Liver (tissue), 9 donors: ENCODE results near the gene CHTF18. TPM values are rescaled to one million over a fixed set of nuclear protein-coding genes. Genes with fewer than 3 reads are reported as not detected.

Experiments
- DNase-seq: peaks from one replicate; pipeline ENCODE4 v3.0.0-alpha.2; 2017; ENCODE audit warnings: low spot score
- H3K27ac ChIP-seq, 2 donors: one replicate each; pipeline ENCODE4 v1.7.0; 2013; ENCODE audit warnings: inconsistent platforms in 2 of 2, low read length in 2 of 2, control low read depth in 1 of 2, low read depth in 1 of 2, mild to moderate bottlenecking in 1 of 2
- H3K27me3 ChIP-seq, 4 donors: one replicate each; pipeline versions ENCODE4 v1.6.1 to v1.7.0; 2013; ENCODE audit warnings: low read length in 3 of 4, inconsistent platforms in 1 of 4, mild to moderate bottlenecking in 1 of 4, moderate library complexity in 1 of 4; ENCODE audit not compliant: control insufficient read depth in 4 of 4, insufficient read depth in 4 of 4
- H3K36me3 ChIP-seq, 4 donors: one replicate each; pipeline versions ENCODE4 v1.6.1 to v1.7.0; 2013; ENCODE audit warnings: low read length in 3 of 4, mild to moderate bottlenecking in 3 of 4, low read depth in 1 of 4, moderate library complexity in 1 of 4; ENCODE audit not compliant: control insufficient read depth in 4 of 4, insufficient read depth in 3 of 4
- H3K4me1 ChIP-seq, 4 donors: one replicate each; pipeline versions ENCODE4 v1.6.1 to v1.7.0; 2013; ENCODE audit warnings: low read length in 3 of 4, mild to moderate bottlenecking in 3 of 4, moderate library complexity in 1 of 4; ENCODE audit not compliant: control insufficient read depth in 4 of 4, insufficient read depth in 4 of 4
- H3K4me3 ChIP-seq, 3 donors: one replicate each; pipeline versions ENCODE4 v1.6.1 to v1.7.0; 2013; ENCODE audit warnings: low read length in 3 of 3, control low read depth in 1 of 3, low read depth in 1 of 3, mild to moderate bottlenecking in 1 of 3
- H3K9ac ChIP-seq, 2 donors: one replicate each; pipeline ENCODE4 v1.7.0; 2013; ENCODE audit warnings: low read length in 2 of 2, mild to moderate bottlenecking in 2 of 2, moderate library complexity in 2 of 2, control low read depth in 1 of 2, low read depth in 1 of 2
- H3K9me3 ChIP-seq, 4 donors: one replicate each; pipeline versions ENCODE4 v1.6.1 to v1.7.0; 2013; ENCODE audit warnings: low read length in 3 of 4; ENCODE audit not compliant: control insufficient read depth in 4 of 4
- ATF3 ChIP-seq: IDR thresholded peaks from 2 replicates; pipeline ENCODE4 v1.6.1; 2016; ENCODE audit warnings: antibody characterized with exemption
- CTCF ChIP-seq: fragments of 150-350 bp; IDR thresholded peaks from 2 replicates; pipeline ENCODE4 v1.5.1; 2017; ENCODE audit warnings: improper control_type of control experiment, low read depth, low read length; ENCODE audit not compliant: missing input control
- EGR1 ChIP-seq, 2 donors: IDR thresholded peaks; 2 replicates each; pipeline ENCODE4 v1.6.1; 2016 to 2018; ENCODE audit warnings: antibody characterized with exemption in 2 of 2, low read depth in 2 of 2
- FOXA1 ChIP-seq: IDR thresholded peaks from 2 replicates; pipeline ENCODE4 v1.6.1; 2016; ENCODE audit warnings: antibody characterized with exemption
- FOXA2 ChIP-seq: IDR thresholded peaks from 2 replicates; pipeline ENCODE4 v1.6.1; 2016; ENCODE audit warnings: antibody characterized with exemption
- GABPA ChIP-seq, 2 donors: IDR thresholded peaks in 1 of 2; conservative IDR thresholded peaks in 1 of 2; 2 replicates each; pipeline ENCODE4 v1.6.1; 2016; ENCODE audit warnings: antibody characterized with exemption in 2 of 2, mild to moderate bottlenecking in 1 of 2, moderate library complexity in 1 of 2
- HNF4A ChIP-seq, 2 donors: conservative IDR thresholded peaks; 2 replicates each; pipeline ENCODE4 v1.6.1; 2016; ENCODE audit warnings: antibody characterized with exemption in 2 of 2, mild to moderate bottlenecking in 2 of 2
- HNF4G ChIP-seq: IDR thresholded peaks from 2 replicates; pipeline ENCODE4 v1.6.1; 2016; ENCODE audit warnings: antibody characterized with exemption
- JUND ChIP-seq, 2 donors: IDR thresholded peaks; 2 replicates each; pipeline ENCODE4 v1.6.1; 2016; ENCODE audit warnings: antibody characterized with exemption in 2 of 2
- MAX ChIP-seq: IDR thresholded peaks from 2 replicates; pipeline ENCODE4 v1.6.1; 2016; ENCODE audit warnings: antibody characterized with exemption
- NR2F2 ChIP-seq: IDR thresholded peaks from 2 replicates; pipeline ENCODE4 v1.6.1; 2016; ENCODE audit warnings: antibody characterized with exemption
- RAD21 ChIP-seq, 2 donors: IDR thresholded peaks; 2 replicates each; pipeline ENCODE4 v1.6.1; 2016; ENCODE audit warnings: antibody characterized with exemption in 2 of 2, mild to moderate bottlenecking in 2 of 2
- RXRA ChIP-seq, 2 donors: IDR thresholded peaks; 2 replicates each; pipeline ENCODE4 v1.6.1; 2017 to 2018; ENCODE audit warnings: antibody characterized with exemption in 2 of 2, mild to moderate bottlenecking in 1 of 2
- SP1 ChIP-seq: IDR thresholded peaks from 2 replicates; pipeline ENCODE4 v1.6.1; 2018; ENCODE audit warnings: antibody characterized with exemption, mild to moderate bottlenecking
- TAF1 ChIP-seq: conservative IDR thresholded peaks from 2 replicates; pipeline ENCODE4 v1.6.1; 2016; ENCODE audit warnings: antibody characterized with exemption, mild to moderate bottlenecking
- YY1 ChIP-seq: IDR thresholded peaks from 2 replicates; pipeline ENCODE4 v1.6.1; 2016; ENCODE audit warnings: antibody characterized with exemption, mild to moderate bottlenecking
- WGBS: extraction: QIAGEN DNeasy Blood & Tissue Kit; methylation state at CpG from one replicate; pipeline ENCODE4 v1.1.7; 2013; 5-methylcytosine and 5-hydroxymethylcytosine counted together
- polyA plus RNA-seq, 2 donors: library from polyadenylated mRNA; stranded (reverse) in 1 of 2; unstranded in 1 of 2; fragments of 200-250 nt in 1 of 2; fragments of >200 nt in 1 of 2; fragmentation: Nextera tagmentation in 1 of 2; extraction: Ambion mirVana in 1 of 2; gene quantifications; one replicate each; pipeline versions ENCODE4 v1.2.1 to v1.2.3, GENCODE V29; 2013 to 2015
- total RNA-seq, 2 donors: library from RNA; depleted of rRNA; stranded (reverse); fragments of >200 nt; gene quantifications; one replicate each; pipeline ENCODE4 v1.2.3, GENCODE V29; 2014
- TF ChIP-seq, protein P1 (sequence below): IDR thresholded peaks from 2 replicates; pipeline ENCODE4 v1.6.1; 2016; ENCODE audit warnings: antibody characterized with exemption
- TF ChIP-seq, protein P2 (sequence below): IDR thresholded peaks from 2 replicates; pipeline ENCODE4 v1.6.1; 2016; ENCODE audit warnings: antibody characterized with exemption, mild to moderate bottlenecking
- donor health status: healthy.
- donor health status: healthy.
- donor health status: healthy.
- donor health status: healthy.
- donor health status: healthy.

Gene CHTF18
- total and polyA plus RNA-seq, 4 donors = 1.7 to 15.6 (median 3.9) TPM

DNA sequence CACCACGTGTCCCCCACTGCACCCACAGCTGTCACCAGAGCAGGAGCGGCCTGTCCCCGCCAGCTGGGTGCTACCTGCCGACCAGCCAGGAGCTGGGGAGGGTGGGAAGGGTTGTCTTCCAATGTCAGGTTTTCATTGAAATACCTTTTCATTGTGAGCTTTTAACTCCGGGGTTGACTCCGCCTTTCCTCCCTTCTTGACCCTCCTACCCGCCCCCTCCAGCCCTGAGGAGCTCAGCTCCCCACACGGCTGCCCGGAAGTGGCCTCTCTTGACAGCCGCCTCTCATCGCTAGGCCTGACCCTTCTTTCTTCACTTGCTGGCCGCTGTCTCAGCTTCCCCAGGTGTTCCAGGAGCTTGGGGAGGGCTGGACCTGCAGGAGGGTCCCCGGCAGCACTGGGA is 33.3 kb downstream of the CHTF18 start:
- DNase-seq = no peak
- H3K4me1 ChIP-seq = no peaks in the 10 kb centered on the region
- H3K27ac ChIP-seq = no peak overlapping the region
- no peak overlapping the region for H3K4me3 ChIP-seq
- no peak for TF ChIP-seq CTCF
- TF ChIP-seq GABPA (IDR thresholded peaks at IDR 0.05 in 1 of 2, conservative IDR thresholded peaks at IDR 0.05 in 1 of 2) = no peak
- no peak for TF ChIP-seq RAD21 (IDR thresholded peaks at IDR 0.05)
- TF ChIP-seq, protein P1, sequence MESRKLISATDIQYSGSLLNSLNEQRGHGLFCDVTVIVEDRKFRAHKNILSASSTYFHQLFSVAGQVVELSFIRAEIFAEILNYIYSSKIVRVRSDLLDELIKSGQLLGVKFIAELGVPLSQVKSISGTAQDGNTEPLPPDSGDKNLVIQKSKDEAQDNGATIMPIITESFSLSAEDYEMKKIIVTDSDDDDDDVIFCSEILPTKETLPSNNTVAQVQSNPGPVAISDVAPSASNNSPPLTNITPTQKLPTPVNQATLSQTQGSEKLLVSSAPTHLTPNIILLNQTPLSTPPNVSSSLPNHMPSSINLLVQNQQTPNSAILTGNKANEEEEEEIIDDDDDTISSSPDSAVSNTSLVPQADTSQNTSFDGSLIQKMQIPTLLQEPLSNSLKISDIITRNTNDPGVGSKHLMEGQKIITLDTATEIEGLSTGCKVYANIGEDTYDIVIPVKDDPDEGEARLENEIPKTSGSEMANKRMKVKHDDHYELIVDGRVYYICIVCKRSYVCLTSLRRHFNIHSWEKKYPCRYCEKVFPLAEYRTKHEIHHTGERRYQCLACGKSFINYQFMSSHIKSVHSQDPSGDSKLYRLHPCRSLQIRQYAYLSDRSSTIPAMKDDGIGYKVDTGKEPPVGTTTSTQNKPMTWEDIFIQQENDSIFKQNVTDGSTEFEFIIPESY = no peak
- no peak for TF ChIP-seq JUND (IDR thresholded peaks at IDR 0.05)
- no peak for TF ChIP-seq RXRA (IDR thresholded peaks at IDR 0.05)
- TF ChIP-seq HNF4G = no peak
- 68% methylated on average over 13 of the region's 13 CpGs for WGBS
- H3K36me3 ChIP-seq = no peaks in the 10 kb centered on the region
- H3K9ac ChIP-seq = no peak overlapping the region
- H3K27me3 ChIP-seq = peaks cover 0 to 5% (median 1%) of the 10 kb centered on the region in 4 donors
- no peaks in the 10 kb centered on the region for H3K9me3 ChIP-seq

- no peaks in the 10 kb centered on the region for H3K4me1 ChIP-seq
- H3K27ac ChIP-seq = no peak overlapping the region
- DNase-seq = no peak
- no peak overlapping the region for H3K9ac ChIP-seq
- no peaks in the 10 kb centered on the region for H3K9me3 ChIP-seq
- no peak overlapping the region for H3K4me3 ChIP-seq
- H3K27me3 ChIP-seq = peaks cover 0 to 3% (median under 1%) of the 10 kb centered on the region in 4 donors
- TF ChIP-seq TAF1 (no peak), YY1 (no peak), NR2F2 (no peak), ATF3 (no peak), CTCF (no peak), EGR1 (IDR thresholded peaks at IDR 0.05; ENCODE audit: low read depth in 2 of 2) (no peak), FOXA1 (no peak), RXRA (IDR thresholded peaks at IDR 0.05) (no peak), HNF4G (no peak), FOXA2 (no peak), HNF4A (conservative IDR thresholded peaks at IDR 0.05) (no peak), RAD21 (IDR thresholded peaks at IDR 0.05) (no peak), JUND (IDR thresholded peaks at IDR 0.05) (no peak), SP1 (no peak), MAX (no peak), GABPA (IDR thresholded peaks at IDR 0.05 in 1 of 2, conservative IDR thresholded peaks at IDR 0.05 in 1 of 2) (no peak)
- TF ChIP-seq, protein P1 = no peak
- TF ChIP-seq, protein P2, sequence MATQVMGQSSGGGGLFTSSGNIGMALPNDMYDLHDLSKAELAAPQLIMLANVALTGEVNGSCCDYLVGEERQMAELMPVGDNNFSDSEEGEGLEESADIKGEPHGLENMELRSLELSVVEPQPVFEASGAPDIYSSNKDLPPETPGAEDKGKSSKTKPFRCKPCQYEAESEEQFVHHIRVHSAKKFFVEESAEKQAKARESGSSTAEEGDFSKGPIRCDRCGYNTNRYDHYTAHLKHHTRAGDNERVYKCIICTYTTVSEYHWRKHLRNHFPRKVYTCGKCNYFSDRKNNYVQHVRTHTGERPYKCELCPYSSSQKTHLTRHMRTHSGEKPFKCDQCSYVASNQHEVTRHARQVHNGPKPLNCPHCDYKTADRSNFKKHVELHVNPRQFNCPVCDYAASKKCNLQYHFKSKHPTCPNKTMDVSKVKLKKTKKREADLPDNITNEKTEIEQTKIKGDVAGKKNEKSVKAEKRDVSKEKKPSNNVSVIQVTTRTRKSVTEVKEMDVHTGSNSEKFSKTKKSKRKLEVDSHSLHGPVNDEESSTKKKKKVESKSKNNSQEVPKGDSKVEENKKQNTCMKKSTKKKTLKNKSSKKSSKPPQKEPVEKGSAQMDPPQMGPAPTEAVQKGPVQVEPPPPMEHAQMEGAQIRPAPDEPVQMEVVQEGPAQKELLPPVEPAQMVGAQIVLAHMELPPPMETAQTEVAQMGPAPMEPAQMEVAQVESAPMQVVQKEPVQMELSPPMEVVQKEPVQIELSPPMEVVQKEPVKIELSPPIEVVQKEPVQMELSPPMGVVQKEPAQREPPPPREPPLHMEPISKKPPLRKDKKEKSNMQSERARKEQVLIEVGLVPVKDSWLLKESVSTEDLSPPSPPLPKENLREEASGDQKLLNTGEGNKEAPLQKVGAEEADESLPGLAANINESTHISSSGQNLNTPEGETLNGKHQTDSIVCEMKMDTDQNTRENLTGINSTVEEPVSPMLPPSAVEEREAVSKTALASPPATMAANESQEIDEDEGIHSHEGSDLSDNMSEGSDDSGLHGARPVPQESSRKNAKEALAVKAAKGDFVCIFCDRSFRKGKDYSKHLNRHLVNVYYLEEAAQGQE = no peak
- no peaks in the 10 kb centered on the region for H3K36me3 ChIP-seq
- WGBS = 84% methylated on average over 21 of the region's 21 CpGs
These were observed 33.9 kb downstream of the CHTF18 start for GRCh38 chr16:822174-822908.
